ENCODE results near the gene CRK. TPM values are rescaled to one million over a fixed set of nuclear protein-coding genes. Genes with fewer than 3 reads are reported as not detected.

Gene CRK
- total RNA-seq, 1 experiment from 2014 or later, result 41.8 TPM

GRCh38 chr17:1461198-1461944 lies 5.3 kb upstream of the CRK start:
- H3K9me3 ChIP-seq (ENCODE audit: low read length), result no peaks in the 10 kb centered on the region
- ATAC-seq, result no peak
- H3K9ac ChIP-seq (ENCODE audit: low read length), result no peak overlapping the region
- H3K4me2 ChIP-seq (ENCODE audit: low read length), result no peak overlapping the region
- no peak overlapping the region for H3K4me3 ChIP-seq (ENCODE audit: low read length)
- no peaks in the 10 kb centered on the region for H3K9me2 ChIP-seq (replicated peaks; ENCODE audit: low read length)
- no peaks in the 10 kb centered on the region for H4K20me1 ChIP-seq (ENCODE audit: low read length)
- CTCF ChIA-PET, result no interaction called here
- intact Hi-C loops (cut with micrococcal nuclease), result no loop called here
- no peaks in the 10 kb centered on the region for H3K79me2 ChIP-seq (ENCODE audit: low read length)
- DNase-seq, result no peak
- POLR2A ChIA-PET (ENCODE audit: unreplicated experiment), result no interaction called here
- H3F3A ChIP-seq (ENCODE audit: low read length, unreplicated experiment), result peaks cover 3% of the 10 kb centered on the region
- H2AFZ ChIP-seq (ENCODE audit: low read length), result no peak overlapping the region
- H3K27ac ChIP-seq (ENCODE audit: low read length), result no peak overlapping the region
- no TSS peak for BruUV-seq (replicated peaks)
- H3K27me3 ChIP-seq (ENCODE audit: low read length), result no peaks in the 10 kb centered on the region
- peaks cover 13% of the 10 kb centered on the region for H3K4me1 ChIP-seq (ENCODE audit: insufficient read depth, low read length)
- no peak for TF ChIP-seq CTCF (conservative IDR thresholded peaks at IDR 0.05; ENCODE audit: low read depth, low read length)
- TF ChIP-seq EZH2phosphoT487 (IDR thresholded peaks at IDR 0.05; ENCODE audit: borderline replicate concordance, low read length), result no peak
- no peak for TF ChIP-seq EZH2 (IDR thresholded peaks at IDR 0.05; ENCODE audit: low read length, unreplicated experiment)
- H3K36me3 ChIP-seq (ENCODE audit: low read depth, low read length), result no peaks in the 10 kb centered on the region

GRCh38 chr17:1460233-1460632 lies 4.2 kb upstream of the CRK start:
- H2AFZ ChIP-seq (ENCODE audit: low read length), result no peak overlapping the region
- H3K9ac ChIP-seq (ENCODE audit: low read length), result no peak overlapping the region
- intact Hi-C loops (cut with micrococcal nuclease), result no loop called here
- H3K36me3 ChIP-seq (ENCODE audit: low read depth, low read length), result no peaks in the 10 kb centered on the region
- no TSS peak for BruUV-seq (replicated peaks)
- peaks cover 3% of the 10 kb centered on the region for H3F3A ChIP-seq (ENCODE audit: low read length, unreplicated experiment)
- H3K9me2 ChIP-seq (replicated peaks; ENCODE audit: low read length), result no peaks in the 10 kb centered on the region
- H3K9me3 ChIP-seq (ENCODE audit: low read length), result no peaks in the 10 kb centered on the region
- H3K27me3 ChIP-seq (ENCODE audit: low read length), result no peaks in the 10 kb centered on the region
- peaks cover 13% of the 10 kb centered on the region for H3K4me1 ChIP-seq (ENCODE audit: insufficient read depth, low read length)
- H3K27ac ChIP-seq (ENCODE audit: low read length), result no peak overlapping the region
- no peak overlapping the region for H3K4me3 ChIP-seq (ENCODE audit: low read length)
- ChIA-PET CTCF (no interaction called here), POLR2A (ENCODE audit: unreplicated experiment) (interaction anchor here (0.6 kb wide), 3 partner anchors 68 to 338 kb away, joined by 3 to 4 read pairs (median 3); partner anchors contain the start of gene RILP)
- H4K20me1 ChIP-seq (ENCODE audit: low read length), result no peaks in the 10 kb centered on the region
- peak; percentile 66 for DNase-seq
- peaks cover 8% of the 10 kb centered on the region for H3K79me2 ChIP-seq (ENCODE audit: low read length)
- H3K4me2 ChIP-seq (ENCODE audit: low read length), result peak overlapping the region; percentile 57
- ATAC-seq, result peak; percentile 32
- TF ChIP-seq CTCF (conservative IDR thresholded peaks at IDR 0.05; ENCODE audit: low read depth, low read length) (no peak), EZH2 (IDR thresholded peaks at IDR 0.05; ENCODE audit: low read length, unreplicated experiment) (no peak), EZH2phosphoT487 (IDR thresholded peaks at IDR 0.05; ENCODE audit: borderline replicate concordance, low read length) (no peak)

- POLR2A ChIA-PET (ENCODE audit: unreplicated experiment), result no interaction called here
- H3K4me3 ChIP-seq (ENCODE audit: low read length), result peak overlapping the region; percentile 88
- peak overlapping the region; percentile 68 for H3K27ac ChIP-seq (ENCODE audit: low read length)
- intact Hi-C loops (cut with micrococcal nuclease), result loop anchor here (10.0 kb wide), 1 partner anchor 91 kb away; no protein-coding TSS in a partner anchor
- peak overlapping the region; percentile 97 for H3K9ac ChIP-seq (ENCODE audit: low read length)
- no TSS peak for BruUV-seq (replicated peaks)
- peak; percentile 44 for ATAC-seq
- CTCF ChIA-PET, result no interaction called here
- DNase-seq, result peak; percentile 60
- no peaks in the 10 kb centered on the region for H3K9me2 ChIP-seq (replicated peaks; ENCODE audit: low read length)
- peaks cover 5% of the 10 kb centered on the region; the same call in 1 of the 2 replicates for H3K36me3 ChIP-seq (ENCODE audit: low read depth, low read length)
- H3K9me3 ChIP-seq (ENCODE audit: low read length), result no peaks in the 10 kb centered on the region
- peaks cover 11% of the 10 kb centered on the region for H3K4me1 ChIP-seq (ENCODE audit: insufficient read depth, low read length)
- peaks cover 3% of the 10 kb centered on the region for H3F3A ChIP-seq (ENCODE audit: low read length, unreplicated experiment)
- no peak overlapping the region; the same call in 1 of the 2 replicates for H2AFZ ChIP-seq (ENCODE audit: low read length)
- no peak for TF ChIP-seq EZH2phosphoT487 (IDR thresholded peaks at IDR 0.05; ENCODE audit: borderline replicate concordance, low read length)
- TF ChIP-seq EZH2 (IDR thresholded peaks at IDR 0.05; ENCODE audit: low read length, unreplicated experiment), result no peak
- TF ChIP-seq CTCF (conservative IDR thresholded peaks at IDR 0.05; ENCODE audit: low read depth, low read length), result peak; percentile 42
- H3K27me3 ChIP-seq (ENCODE audit: low read length), result no peaks in the 10 kb centered on the region
- H3K79me2 ChIP-seq (ENCODE audit: low read length), result peaks cover 57% of the 10 kb centered on the region
- H4K20me1 ChIP-seq (ENCODE audit: low read length), result peaks cover 16% of the 10 kb centered on the region
- peak overlapping the region; percentile 93 for H3K4me2 ChIP-seq (ENCODE audit: low read length)
Measured at GRCh38 chr17:1455291-1455796, 688 bp downstream of the CRK start.

Measured in PC-3 (cell line).